GM18909 (cell line): ENCODE data around the gene C4orf54.

Experiments used
- ATAC-seq: cut with Tn5 transposase; IDR thresholded peaks from one replicate; pipeline ENCODE4 v1.9.1; 2021; ENCODE audit warnings: mild to moderate bottlenecking; ENCODE audit not compliant: unreplicated experiment, poor library complexity

C4orf54 gene

GRCh38 chr4:99652596-99653436, 4.8 kb downstream of the C4orf54 start:
- ATAC-seq: no peak

GRCh38 chr4:99651811-99652485, 5.7 kb downstream of the C4orf54 start:
- no peak for ATAC-seq

- no peak for ATAC-seq
Observed at GRCh38 chr4:99651016-99651769, 6.4 kb downstream of the C4orf54 start.

- no peak for ATAC-seq
Observed at GRCh38 chr4:99649778-99650177, 7.8 kb downstream of the C4orf54 start.

- no peak for ATAC-seq
Observed at GRCh38 chr4:99649208-99649607, 8.4 kb downstream of the C4orf54 start.

GRCh38 chr4:99648321-99648720, 9.3 kb downstream of the C4orf54 start:
- ATAC-seq: no peak

- no peak for ATAC-seq
Observed at GRCh38 chr4:99647071-99647470, 10.6 kb downstream of the C4orf54 start.

- ATAC-seq: no peak
Observed at GRCh38 chr4:99645638-99646037, 12.0 kb downstream of the C4orf54 start.

GRCh38 chr4:99645036-99645435, 12.6 kb downstream of the C4orf54 start:
- ATAC-seq: no peak

GRCh38 chr4:99644453-99644852, 13.2 kb downstream of the C4orf54 start:
- no peak for ATAC-seq

GRCh38 chr4:99642725-99643489, 14.7 kb downstream of the C4orf54 start:
- no peak for ATAC-seq

GRCh38 chr4:99640676-99641075, 17.0 kb downstream of the C4orf54 start:
- ATAC-seq: no peak

- ATAC-seq: no peak
Observed at GRCh38 chr4:99637174-99637573, 20.5 kb downstream of the C4orf54 start.

- no peak for ATAC-seq
Observed at GRCh38 chr4:99636422-99636821, 21.2 kb downstream of the C4orf54 start.

- no peak for ATAC-seq
Observed at GRCh38 chr4:99635601-99636000, 22.0 kb downstream of the C4orf54 start.

GRCh38 chr4:99634742-99635360, 22.8 kb downstream of the C4orf54 start:
- no peak for ATAC-seq

- ATAC-seq: no peak
Observed at GRCh38 chr4:99633772-99634171, 23.9 kb downstream of the C4orf54 start.

GRCh38 chr4:99630857-99631360, 26.7 kb downstream of the C4orf54 start:
- no peak for ATAC-seq

- ATAC-seq: no peak
Observed at GRCh38 chr4:99629962-99630554, 27.6 kb downstream of the C4orf54 start.
